KOPT-K1 (cell line): Measurements from ENCODE around the gene IGF1R.

Experiments
- H3K27ac ChIP-seq: fragments of 200-600 bp; sonication (generic); 2 replicates; pipeline ENCODE4 v1.5.1; 2016; ENCODE audit warnings: antibody characterized with exemption, mild to moderate bottlenecking, low read depth, low read length; ENCODE audit not compliant: poor library complexity, severe bottlenecking
- H3K36me3 ChIP-seq: fragments of 200-600 bp; sonication (generic); 2 replicates; pipeline ENCODE4 v1.5.1; 2017; ENCODE audit warnings: antibody characterized with exemption, mild to moderate bottlenecking, low read length, moderate library complexity; ENCODE audit not compliant: insufficient read depth
- H3K9me3 ChIP-seq: fragments of 200-600 bp; sonication (generic); 2 replicates; pipeline ENCODE4 v1.5.1; 2017; ENCODE audit warnings: antibody characterized with exemption, low read length, mild to moderate bottlenecking; ENCODE audit not compliant: insufficient read depth, poor library complexity, severe bottlenecking

The IGF1R gene

GRCh38 chr15:98958076-98958475, 309.7 kb downstream of the IGF1R start:
- Histone ChIP-seq H3K36me3 (peaks cover 63% of the 10 kb centered on the region), H3K27ac (peak overlapping the region; percentile 100), H3K9me3 (peaks cover 24% of the 10 kb centered on the region)

- peaks cover 24% of the 10 kb centered on the region for H3K9me3 ChIP-seq
- H3K27ac ChIP-seq = peak overlapping the region; percentile 100
- peaks cover 66% of the 10 kb centered on the region for H3K36me3 ChIP-seq
Observed at GRCh38 chr15:98958918-98959639, 310.7 kb downstream of the IGF1R start.

GRCh38 chr15:98959640-98960007, 311.3 kb downstream of the IGF1R start:
- peaks cover 66% of the 10 kb centered on the region for H3K36me3 ChIP-seq
- H3K9me3 ChIP-seq = peaks cover 24% of the 10 kb centered on the region
- H3K27ac ChIP-seq = peak overlapping the region; percentile 100

GRCh38 chr15:98960555-98961050, 312.3 kb downstream of the IGF1R start:
- peaks cover 66% of the 10 kb centered on the region for H3K36me3 ChIP-seq
- peaks cover 24% of the 10 kb centered on the region for H3K9me3 ChIP-seq
- H3K27ac ChIP-seq = peak overlapping the region; percentile 34

GRCh38 chr15:98963444-98963843, 315.1 kb downstream of the IGF1R start:
- peaks cover 48% of the 10 kb centered on the region for H3K36me3 ChIP-seq
- H3K27ac ChIP-seq = no peak overlapping the region

GRCh38 chr15:98964466-98965133, 316.3 kb downstream of the IGF1R start:
- peaks cover 24% of the 10 kb centered on the region for H3K9me3 ChIP-seq
- H3K36me3 ChIP-seq = peaks cover 37% of the 10 kb centered on the region
- peak overlapping the region; percentile 16 for H3K27ac ChIP-seq

More at GRCh38 chr15:98963444-98963843, 315.1 kb downstream of the IGF1R start:
- peaks cover 24% of the 10 kb centered on the region for H3K9me3 ChIP-seq

GRCh38 chr15:98965134-98965491, 316.8 kb downstream of the IGF1R start:
- H3K27ac ChIP-seq = peak overlapping the region; percentile 16
- H3K36me3 ChIP-seq = peaks cover 34% of the 10 kb centered on the region
- H3K9me3 ChIP-seq = peaks cover 24% of the 10 kb centered on the region

- Histone ChIP-seq H3K9me3 (peaks cover 23% of the 10 kb centered on the region), H3K36me3 (peaks cover 29% of the 10 kb centered on the region), H3K27ac (peak overlapping the region; percentile 6)
Observed at GRCh38 chr15:98965597-98965996, 317.3 kb downstream of the IGF1R start.

- Histone ChIP-seq H3K27ac (peak overlapping the region; percentile 6), H3K36me3 (peaks cover 22% of the 10 kb centered on the region), H3K9me3 (peaks cover 17% of the 10 kb centered on the region)
Observed at GRCh38 chr15:98966091-98966787, 317.9 kb downstream of the IGF1R start.

- peaks cover 8% of the 10 kb centered on the region for H3K9me3 ChIP-seq
- no peak overlapping the region for H3K27ac ChIP-seq
- H3K36me3 ChIP-seq = peaks cover 14% of the 10 kb centered on the region
Observed at GRCh38 chr15:98967096-98967495, 318.8 kb downstream of the IGF1R start.

- Histone ChIP-seq H3K27ac (no peak overlapping the region), H3K36me3 (peaks cover 6% of the 10 kb centered on the region), H3K9me3 (peaks cover under 1% of the 10 kb centered on the region)
Observed at GRCh38 chr15:98967916-98968315, 319.6 kb downstream of the IGF1R start.

GRCh38 chr15:98968576-98968975, 320.2 kb downstream of the IGF1R start:
- no peak overlapping the region for H3K27ac ChIP-seq
- H3K36me3 ChIP-seq = no peaks in the 10 kb centered on the region; the same call in 1 of the 2 replicates
- H3K9me3 ChIP-seq = no peaks in the 10 kb centered on the region

- H3K36me3 ChIP-seq = no peaks in the 10 kb centered on the region
- no peaks in the 10 kb centered on the region for H3K9me3 ChIP-seq
- H3K27ac ChIP-seq = no peak overlapping the region
Observed at GRCh38 chr15:98969126-98969735, 320.9 kb downstream of the IGF1R start.

- no peaks in the 10 kb centered on the region for H3K9me3 ChIP-seq
- no peaks in the 10 kb centered on the region for H3K36me3 ChIP-seq
- no peak overlapping the region for H3K27ac ChIP-seq
Observed at GRCh38 chr15:98970799-98971198, 322.5 kb downstream of the IGF1R start.

- Histone ChIP-seq H3K9me3 (no peaks in the 10 kb centered on the region), H3K27ac (no peak overlapping the region), H3K36me3 (no peaks in the 10 kb centered on the region)
Observed at GRCh38 chr15:98976500-98976899, 328.2 kb downstream of the IGF1R start.
